Gastrocnemius medialis (tissue), 4 donors: ENCODE results near the gene MERTK.

Source experiments
- CTCF ChIP-seq, 5 experiments: fragments of 450-650 bp in 3 of 5; fragments of 200-600 bp in 2 of 5; sonication (generic) in 2 of 5; IDR thresholded peaks in 4 of 5; conservative IDR thresholded peaks in 1 of 5; 1 replicate in 4 of 5; 2 replicates in 1 of 5; pipeline ENCODE4 v1.5.1; 2016 to 2019; ENCODE audit warnings: antibody characterized with exemption in 5 of 5, mild to moderate bottlenecking in 3 of 5, moderate library complexity in 3 of 5
- POLR2A ChIP-seq, 2 donors: fragments of 450-650 bp; IDR thresholded peaks; one replicate each; pipeline ENCODE4 v1.6.1; 2017; ENCODE audit warnings: antibody characterized with exemption in 2 of 2, mild to moderate bottlenecking in 2 of 2, moderate library complexity in 2 of 2

- TF ChIP-seq CTCF (IDR thresholded peaks at IDR 0.05 in 4 of 5, conservative IDR thresholded peaks at IDR 0.05 in 1 of 5) (no peak), POLR2A (IDR thresholded peaks at IDR 0.05) (peak in 1 of 2 donors; percentile 27)
Observed at GRCh38 chr2:111957872-111958354, 59.5 kb downstream of the MERTK start.
